Esophagus squamous epithelium (tissue), 5 donors: ENCODE data around the gene BPIFA2. TPM values are rescaled to one million over a fixed set of nuclear protein-coding genes. Genes with fewer than 3 reads are reported as not detected.

ENCODE experiments used
- DNase-seq: peaks from one replicate; lab custom pipeline; 2025; lab: John Stamatoyannopoulos, UW
- H3K27ac ChIP-seq, 4 donors: fragments of 200-600 bp; sonication (generic); one replicate each; pipeline ENCODE4 v1.5.1; 2016 to 2019; ENCODE audit warnings: mild to moderate bottlenecking in 1 of 4
- H3K27me3 ChIP-seq, 4 donors: fragments of 200-600 bp; sonication (generic); 1 replicate in 3 of 4; 2 replicates in 1 of 4; pipeline versions ENCODE4 v1.5.1 to v1.6.0; 2017 to 2021; ENCODE audit warnings: antibody characterized with exemption in 1 of 4
- H3K36me3 ChIP-seq, 3 donors: fragments of 200-600 bp; sonication (generic); one replicate each; pipeline ENCODE4 v1.5.1; 2016 to 2019
- H3K4me1 ChIP-seq, 3 donors: fragments of 200-600 bp; sonication (generic); one replicate each; pipeline ENCODE4 v1.5.1; 2017 to 2019
- H3K4me3 ChIP-seq, 4 donors: fragments of 200-600 bp; sonication (generic); 1 replicate in 3 of 4; 2 replicates in 1 of 4; pipeline ENCODE4 v1.5.1; 2016 to 2019; ENCODE audit warnings: mild to moderate bottlenecking in 2 of 4, moderate library complexity in 1 of 4
- H3K9me3 ChIP-seq, 3 donors: fragments of 200-600 bp; sonication (generic); one replicate each; pipeline ENCODE4 v1.5.1; 2016 to 2019
- CTCF ChIP-seq, 6 experiments: fragments of 450-650 bp in 4 of 6; fragments of 200-600 bp in 2 of 6; sonication (generic) in 2 of 6; IDR thresholded peaks; one replicate each; pipeline ENCODE4 v1.5.1; 2016 to 2019; ENCODE audit warnings: antibody characterized with exemption in 6 of 6, mild to moderate bottlenecking in 4 of 6, moderate library complexity in 4 of 6
- POLR2A ChIP-seq, 4 donors: fragments of 450-650 bp; IDR thresholded peaks; one replicate each; pipeline ENCODE4 v1.6.1; 2017; ENCODE audit warnings: antibody characterized with exemption in 4 of 4, mild to moderate bottlenecking in 4 of 4, moderate library complexity in 3 of 4
- WGBS, 2 donors: methylation state at CpG; one replicate each; pipeline ENCODE4 v1.1.5; 2018; 5-methylcytosine and 5-hydroxymethylcytosine counted together
- intact Hi-C: fragments of 100-400 bp; cut with DNase I; formaldehyde crosslinking; loops from one replicate; pipeline ENCODE4 v1.15.0; 2022
- total RNA-seq, 4 donors: library from RNA; depleted of rRNA; stranded (reverse); fragments of >200 nt; gene quantifications; one replicate each; pipeline ENCODE4 v1.1.0, GENCODE V29; 2016
- donor health status: DM: yes; HTN: yes; CAD: no.

The BPIFA2 gene
- total RNA-seq, 4 donors from 2014 or later: not detected

DNA sequence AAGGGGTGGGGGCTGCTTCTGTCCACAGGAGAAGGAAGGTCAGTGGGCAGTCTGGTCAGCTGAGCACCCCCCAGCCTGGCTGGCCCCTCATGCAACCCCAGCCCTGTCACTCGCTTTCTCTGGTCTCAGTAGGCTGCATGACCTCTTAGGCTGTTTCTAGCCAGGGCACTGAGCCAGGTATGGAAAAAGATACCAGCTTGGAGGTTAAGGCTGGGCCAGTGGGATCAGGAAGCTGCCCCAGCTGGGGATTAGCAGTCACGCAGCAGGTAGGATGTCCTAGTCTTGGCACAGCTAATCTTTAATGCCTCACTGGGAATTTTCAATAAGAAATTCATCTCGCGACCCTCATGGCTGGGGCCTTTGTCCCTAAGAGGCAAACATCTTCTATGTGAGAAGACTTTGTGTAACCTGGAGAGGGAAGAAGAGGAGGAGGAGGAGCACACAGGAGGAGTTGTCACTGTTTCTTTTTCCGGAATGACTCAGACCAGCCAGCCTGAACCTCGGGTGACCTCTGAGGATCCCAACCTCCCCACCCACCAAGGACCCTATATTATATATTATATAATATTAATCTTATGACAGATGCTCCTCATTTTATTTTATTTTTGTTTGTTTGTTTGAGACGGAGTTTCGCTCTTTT lies 2.4 kb upstream of the BPIFA2 start:
- no peak for DNase-seq
- no peak overlapping the region for H3K27ac ChIP-seq
- peaks cover 0 to 17% (median 8%) of the 10 kb centered on the region in 3 donors for H3K9me3 ChIP-seq
- TF ChIP-seq CTCF (IDR thresholded peaks at IDR 0.05): no peak
- no peak for TF ChIP-seq POLR2A (IDR thresholded peaks at IDR 0.05)
- no peaks in the 10 kb centered on the region for H3K36me3 ChIP-seq
- 59 to 67% methylated on average over 7 to 8 of the region's 8 CpGs for WGBS, 2 donors
- intact Hi-C loops: no loop called here
- H3K4me3 ChIP-seq: no peak overlapping the region
- no peaks in the 10 kb centered on the region for H3K4me1 ChIP-seq
- peaks cover 0 to 89% (median 0%) of the 10 kb centered on the region in 4 donors for H3K27me3 ChIP-seq

DNA sequence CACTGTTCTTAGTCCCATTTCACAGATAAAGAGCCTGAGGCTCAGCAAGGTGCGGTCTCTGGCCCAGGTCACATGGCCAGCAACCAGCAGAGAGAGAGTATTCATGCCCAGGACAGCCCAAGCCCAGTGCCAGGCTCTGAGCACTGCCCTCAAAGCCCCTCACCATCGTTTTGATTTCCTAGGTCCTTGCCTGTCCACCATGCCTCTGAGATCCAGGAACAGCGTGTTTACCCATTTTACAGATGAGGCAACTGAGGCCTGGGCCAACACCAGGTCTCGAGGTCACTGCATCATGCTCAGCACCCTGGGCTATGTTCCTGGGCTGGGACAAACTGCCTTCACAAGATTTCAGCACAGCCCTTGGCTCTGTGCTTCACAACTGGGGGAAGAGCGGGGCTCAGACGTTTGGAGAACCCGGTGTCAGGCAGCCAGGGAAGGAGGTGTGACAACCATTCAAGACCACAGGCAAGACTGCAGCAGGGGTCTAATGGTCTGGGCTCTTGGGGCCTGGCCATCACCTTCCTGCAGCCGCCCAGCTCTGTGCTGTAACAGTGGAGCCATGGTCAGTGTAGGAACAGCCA lies 1.3 kb upstream of the BPIFA2 start:
- TF ChIP-seq CTCF (IDR thresholded peaks at IDR 0.05): no peak
- TF ChIP-seq POLR2A (IDR thresholded peaks at IDR 0.05): no peak
- H3K36me3 ChIP-seq: no peaks in the 10 kb centered on the region
- no peaks in the 10 kb centered on the region for H3K4me1 ChIP-seq
- no peak overlapping the region for H3K4me3 ChIP-seq
- peaks cover 0 to 28% (median 8%) of the 10 kb centered on the region in 3 donors for H3K9me3 ChIP-seq
- intact Hi-C loops: no loop called here
- DNase-seq: no peak
- H3K27me3 ChIP-seq: peaks cover 0 to 93% (median 0%) of the 10 kb centered on the region in 4 donors
- WGBS, 2 donors: 72% methylated on average over 4 of the region's 8 CpGs; no CpG with 5 or more reads in 1 of the 2 donors
- H3K27ac ChIP-seq: no peak overlapping the region

- no peak for TF ChIP-seq POLR2A (IDR thresholded peaks at IDR 0.05)
- peak in 4 of 6 experiments; percentile 13 to 64 (median 32) for TF ChIP-seq CTCF (IDR thresholded peaks at IDR 0.05)
- Histone ChIP-seq H3K4me1 (no peaks in the 10 kb centered on the region), H3K9me3 (peaks cover 0 to 28% (median 8%) of the 10 kb centered on the region in 3 donors), H3K27me3 (peaks cover 0 to 99% (median 0%) of the 10 kb centered on the region in 4 donors), H3K4me3 (no peak overlapping the region), H3K27ac (no peak overlapping the region), H3K36me3 (no peaks in the 10 kb centered on the region)
- intact Hi-C loops: no loop called here
- DNase-seq: no peak
- 56 to 58% methylated on average over 8 of the region's 8 CpGs for WGBS, 2 donors
Observed at GRCh38 chr20:33169176-33169794, 1.3 kb downstream of the BPIFA2 start.

DNA sequence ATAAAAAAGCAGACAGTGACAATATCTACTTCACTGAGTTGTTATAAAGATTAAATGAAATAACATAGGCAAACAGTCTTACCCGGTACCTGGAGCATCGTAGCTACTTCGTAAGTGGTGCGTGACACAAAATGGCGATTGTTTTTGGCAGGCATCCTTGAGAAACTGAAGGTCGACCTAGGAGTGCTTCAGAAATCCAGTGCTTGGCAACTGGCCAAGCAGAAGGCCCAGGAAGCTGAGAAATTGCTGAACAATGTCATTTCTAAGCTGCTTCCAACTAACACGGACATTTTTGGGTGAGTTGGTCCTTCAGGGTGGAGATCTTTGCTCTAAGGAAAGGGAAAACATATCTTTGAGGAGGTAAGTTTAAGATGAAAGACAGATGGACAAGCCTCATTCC lies 4.8 kb downstream of the BPIFA2 start:
- WGBS, 2 donors: 25 to 49% methylated on average over 7 of the region's 7 CpGs
- peaks cover 0 to 28% (median 8%) of the 10 kb centered on the region in 3 donors for H3K9me3 ChIP-seq
- peaks cover 0 to 95% (median 0%) of the 10 kb centered on the region in 4 donors for H3K27me3 ChIP-seq
- H3K4me1 ChIP-seq: no peaks in the 10 kb centered on the region
- intact Hi-C loops: no loop called here
- H3K36me3 ChIP-seq: no peaks in the 10 kb centered on the region
- H3K27ac ChIP-seq: no peak overlapping the region
- no peak for DNase-seq
- TF ChIP-seq POLR2A (IDR thresholded peaks at IDR 0.05) (no peak), CTCF (IDR thresholded peaks at IDR 0.05) (no peak)
- H3K4me3 ChIP-seq: no peak overlapping the region

DNA sequence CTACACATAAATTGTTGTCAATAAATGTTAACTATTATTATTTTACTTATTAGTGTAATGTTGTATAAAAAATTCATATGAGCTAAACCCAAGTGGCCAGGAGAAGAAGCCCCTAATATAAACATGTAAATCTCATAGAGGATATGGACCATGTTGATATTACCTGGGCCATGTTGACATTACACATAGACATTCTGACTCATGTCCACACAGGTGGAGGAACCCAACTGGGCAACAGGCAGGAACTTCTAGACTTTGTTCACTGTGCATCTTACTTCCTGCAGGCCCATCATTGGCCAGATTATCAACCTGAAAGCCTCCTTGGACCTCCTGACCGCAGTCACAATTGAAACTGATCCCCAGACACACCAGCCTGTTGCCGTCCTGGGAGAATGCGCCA lies 7.2 kb downstream of the BPIFA2 start:
- DNase-seq: no peak
- Histone ChIP-seq H3K27ac (no peak overlapping the region), H3K4me1 (no peaks in the 10 kb centered on the region), H3K4me3 (no peak overlapping the region), H3K9me3 (peaks cover 0 to 15% (median 0%) of the 10 kb centered on the region in 3 donors), H3K36me3 (no peaks in the 10 kb centered on the region), H3K27me3 (peaks cover 0 to 95% (median 0%) of the 10 kb centered on the region in 4 donors)
- intact Hi-C loops: no loop called here
- TF ChIP-seq CTCF (IDR thresholded peaks at IDR 0.05) (no peak), POLR2A (IDR thresholded peaks at IDR 0.05) (no peak)
- 88 to 100% methylated on average over 3 of the region's 3 CpGs for WGBS, 2 donors
